ENCODE results near the gene PDZD7.

The PDZD7 gene

DNA sequence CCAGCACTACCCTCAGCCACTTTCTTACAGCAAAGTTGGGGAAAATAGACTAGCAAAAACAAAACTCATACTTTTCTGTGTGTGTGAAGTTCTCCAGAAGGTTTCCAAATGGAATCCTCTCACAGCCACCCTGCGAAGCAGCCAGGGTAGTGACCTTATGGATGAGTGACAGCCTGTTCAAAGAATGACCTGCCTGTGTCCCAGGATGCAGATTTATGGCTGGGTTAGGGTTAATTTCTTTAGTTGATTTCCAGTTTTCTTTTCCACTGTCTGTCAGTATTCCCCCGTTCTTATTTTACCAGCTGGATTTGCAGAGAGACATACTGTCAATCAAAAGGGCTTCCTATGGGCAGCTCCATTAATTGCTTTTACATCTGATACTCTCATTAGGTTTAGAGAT lies 64.0 kb downstream of the PDZD7 start:
- no peak for DNase-seq (ENCODE audit: low read depth)
- TF ChIP-seq, protein P1, sequence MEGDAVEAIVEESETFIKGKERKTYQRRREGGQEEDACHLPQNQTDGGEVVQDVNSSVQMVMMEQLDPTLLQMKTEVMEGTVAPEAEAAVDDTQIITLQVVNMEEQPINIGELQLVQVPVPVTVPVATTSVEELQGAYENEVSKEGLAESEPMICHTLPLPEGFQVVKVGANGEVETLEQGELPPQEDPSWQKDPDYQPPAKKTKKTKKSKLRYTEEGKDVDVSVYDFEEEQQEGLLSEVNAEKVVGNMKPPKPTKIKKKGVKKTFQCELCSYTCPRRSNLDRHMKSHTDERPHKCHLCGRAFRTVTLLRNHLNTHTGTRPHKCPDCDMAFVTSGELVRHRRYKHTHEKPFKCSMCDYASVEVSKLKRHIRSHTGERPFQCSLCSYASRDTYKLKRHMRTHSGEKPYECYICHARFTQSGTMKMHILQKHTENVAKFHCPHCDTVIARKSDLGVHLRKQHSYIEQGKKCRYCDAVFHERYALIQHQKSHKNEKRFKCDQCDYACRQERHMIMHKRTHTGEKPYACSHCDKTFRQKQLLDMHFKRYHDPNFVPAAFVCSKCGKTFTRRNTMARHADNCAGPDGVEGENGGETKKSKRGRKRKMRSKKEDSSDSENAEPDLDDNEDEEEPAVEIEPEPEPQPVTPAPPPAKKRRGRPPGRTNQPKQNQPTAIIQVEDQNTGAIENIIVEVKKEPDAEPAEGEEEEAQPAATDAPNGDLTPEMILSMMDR (IDR thresholded peaks at IDR 0.05; ENCODE audit: insufficient read depth, low read depth, low read length, missing control alignments), result no peak

DNA sequence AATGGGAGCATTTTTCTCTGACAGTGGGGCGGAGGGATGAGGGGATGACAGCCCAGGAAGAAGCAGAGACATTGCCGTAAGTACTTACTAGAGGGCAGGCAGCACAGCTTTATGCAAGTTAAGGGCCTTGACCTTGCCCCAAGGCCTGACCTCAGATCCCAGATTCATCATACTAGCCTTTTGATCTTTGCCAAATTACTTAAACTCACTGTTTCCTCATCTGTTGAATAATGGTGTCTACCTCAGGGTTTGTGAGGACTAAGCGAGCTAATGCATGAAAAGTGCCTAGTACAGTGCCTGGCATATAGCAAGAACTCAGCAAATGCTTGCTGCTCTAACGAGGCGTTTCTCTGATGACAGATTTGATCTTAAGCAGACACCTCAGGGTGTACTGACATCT lies 65.1 kb downstream of the PDZD7 start:
- DNase-seq (ENCODE audit: low read depth), result no peak
- no peak overlapping the region for H3K4me3 ChIP-seq (ENCODE audit: low read length)
- TF ChIP-seq, protein P1 (IDR thresholded peaks at IDR 0.05; ENCODE audit: insufficient read depth, low read depth, low read length, missing control alignments), result no peak

More for the DNA sequence above, 64.0 kb downstream of the PDZD7 start:
- H3K4me3 ChIP-seq (ENCODE audit: low read length), result no peak overlapping the region

DNA sequence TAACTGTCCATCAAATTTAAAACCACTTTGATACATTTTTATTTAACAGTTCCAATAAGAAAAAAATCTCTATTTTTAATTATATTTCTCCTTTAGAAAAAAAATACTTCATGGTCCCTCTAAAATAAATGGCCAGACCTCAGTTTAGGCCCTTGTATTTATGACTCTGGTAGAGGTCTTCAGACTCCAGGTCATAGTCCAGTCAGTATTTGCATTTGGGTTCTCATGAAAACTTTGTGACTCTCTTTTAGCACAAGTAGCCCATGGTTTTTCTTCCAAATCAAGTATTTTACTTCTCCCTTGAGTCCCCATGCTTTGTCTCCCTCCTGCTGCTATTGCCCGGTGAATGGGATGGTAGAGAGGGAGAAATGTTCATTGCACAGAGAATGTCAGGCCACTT lies 67.1 kb downstream of the PDZD7 start:
- DNase-seq (ENCODE audit: low read depth), result no peak
- TF ChIP-seq, protein P1 (IDR thresholded peaks at IDR 0.05; ENCODE audit: insufficient read depth, low read depth, low read length, missing control alignments), result no peak
- H3K4me3 ChIP-seq (ENCODE audit: low read length), result no peak overlapping the region

DNA sequence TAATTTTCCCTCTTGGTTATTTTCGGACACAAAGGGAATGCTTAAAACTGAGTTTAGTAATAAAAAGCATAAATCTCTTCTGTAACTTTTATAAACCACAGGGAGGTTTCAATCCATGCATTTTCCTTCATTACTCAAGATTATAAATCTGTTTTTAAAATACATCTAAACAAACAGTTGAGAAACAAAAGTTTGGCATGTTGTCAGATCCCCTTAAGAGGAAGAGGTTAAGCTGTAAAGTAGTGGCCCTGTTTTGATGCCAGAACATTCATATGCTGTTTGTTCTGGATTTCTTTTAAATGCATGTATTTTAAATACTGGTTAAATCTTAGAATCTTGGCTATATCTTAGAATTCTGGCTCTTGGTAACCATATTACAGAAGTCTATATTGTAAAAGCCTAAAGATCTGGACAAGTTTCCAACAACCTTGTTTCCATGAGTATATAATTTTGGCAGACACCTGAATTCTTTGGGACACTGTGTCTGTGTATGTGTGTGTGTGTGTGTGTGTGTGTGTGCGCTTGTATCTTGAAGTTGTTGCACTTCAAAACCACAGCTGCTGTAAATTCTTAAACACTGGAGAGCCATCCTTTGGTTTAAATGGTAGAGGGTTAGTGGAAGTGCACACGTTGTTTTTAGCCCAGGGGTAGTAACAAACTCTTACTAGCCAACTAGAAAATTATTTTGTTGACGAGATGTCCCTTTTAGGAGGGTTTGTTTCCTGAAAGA lies 68.4 kb downstream of the PDZD7 start:
- TF ChIP-seq, protein P1 (IDR thresholded peaks at IDR 0.05; ENCODE audit: insufficient read depth, low read depth, low read length, missing control alignments), result no peak
- DNase-seq (ENCODE audit: low read depth), result no peak
- H3K4me3 ChIP-seq (ENCODE audit: low read length), result no peak overlapping the region

DNA sequence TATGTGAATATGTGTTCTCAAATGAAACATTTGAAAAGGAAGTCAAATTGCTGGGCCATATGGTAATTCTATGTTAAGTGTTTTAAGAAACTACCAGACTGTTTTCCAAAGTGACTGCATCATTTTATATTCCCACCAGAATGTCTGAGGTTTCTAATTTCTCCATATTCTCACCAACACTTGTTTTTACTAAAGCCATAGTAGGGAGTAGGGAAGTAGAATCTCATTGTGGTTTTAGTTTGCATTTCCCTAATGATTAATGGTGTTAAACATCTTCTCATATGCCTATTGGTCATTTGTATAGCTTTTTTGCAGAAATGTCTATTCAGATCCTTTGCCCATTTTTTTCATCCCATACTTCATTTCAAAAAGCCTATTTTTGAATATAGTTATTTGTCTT lies 70.7 kb downstream of the PDZD7 start:
- DNase-seq (ENCODE audit: low read depth), result no peak
- TF ChIP-seq, protein P1 (IDR thresholded peaks at IDR 0.05; ENCODE audit: insufficient read depth, low read depth, low read length, missing control alignments), result no peak
- no peak overlapping the region for H3K4me3 ChIP-seq (ENCODE audit: low read length)

All from epithelial cell of esophagus (primary cell).